ENCODE data around the gene PSMD10.

The PSMD10 gene, protein sequence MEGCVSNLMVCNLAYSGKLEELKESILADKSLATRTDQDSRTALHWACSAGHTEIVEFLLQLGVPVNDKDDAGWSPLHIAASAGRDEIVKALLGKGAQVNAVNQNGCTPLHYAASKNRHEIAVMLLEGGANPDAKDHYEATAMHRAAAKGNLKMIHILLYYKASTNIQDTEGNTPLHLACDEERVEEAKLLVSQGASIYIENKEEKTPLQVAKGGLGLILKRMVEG

DNA sequence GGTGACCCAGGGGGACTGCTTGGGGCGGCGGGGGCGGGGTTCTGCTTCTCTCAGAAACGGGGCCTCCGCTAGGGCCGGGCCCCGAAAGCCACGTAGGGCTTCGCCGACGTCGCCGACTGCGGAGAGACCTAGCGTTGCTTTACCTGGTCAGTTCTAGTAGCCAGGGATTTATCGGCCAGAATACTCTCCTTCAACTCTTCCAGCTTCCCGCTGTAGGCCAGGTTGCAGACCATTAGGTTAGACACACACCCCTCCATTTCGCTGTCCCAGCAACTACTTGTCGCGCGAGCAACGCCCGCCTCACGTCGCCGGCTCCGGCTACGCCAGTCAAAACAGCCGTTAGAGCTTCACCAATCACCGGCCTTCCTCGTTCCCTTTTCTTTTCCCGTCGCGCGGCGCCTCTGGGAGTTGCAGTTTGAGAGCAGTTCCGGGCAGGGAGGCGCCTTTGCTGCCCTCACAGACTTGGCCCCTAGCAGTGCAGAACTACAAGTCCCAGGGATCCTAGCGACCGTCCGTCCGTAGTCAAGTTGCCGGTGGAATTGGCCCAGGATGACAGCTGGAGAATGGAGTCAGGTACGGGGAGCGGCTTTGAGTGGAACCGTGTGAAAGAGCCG lies at the start of gene PSMD10, which contains the start of gene ATG4A:
Gene PSMD10, minus strand, starts transcription at position 279 of the 614 bp plus-strand sequence. Its CDS starts 22 bp downstream, at position 257.
Gene ATG4A, plus strand, starts transcription at position 515 of the 614 bp plus-strand sequence. Its CDS starts 49 bp downstream, at position 564.
- DNase-seq, result peak; percentile 82

DNA sequence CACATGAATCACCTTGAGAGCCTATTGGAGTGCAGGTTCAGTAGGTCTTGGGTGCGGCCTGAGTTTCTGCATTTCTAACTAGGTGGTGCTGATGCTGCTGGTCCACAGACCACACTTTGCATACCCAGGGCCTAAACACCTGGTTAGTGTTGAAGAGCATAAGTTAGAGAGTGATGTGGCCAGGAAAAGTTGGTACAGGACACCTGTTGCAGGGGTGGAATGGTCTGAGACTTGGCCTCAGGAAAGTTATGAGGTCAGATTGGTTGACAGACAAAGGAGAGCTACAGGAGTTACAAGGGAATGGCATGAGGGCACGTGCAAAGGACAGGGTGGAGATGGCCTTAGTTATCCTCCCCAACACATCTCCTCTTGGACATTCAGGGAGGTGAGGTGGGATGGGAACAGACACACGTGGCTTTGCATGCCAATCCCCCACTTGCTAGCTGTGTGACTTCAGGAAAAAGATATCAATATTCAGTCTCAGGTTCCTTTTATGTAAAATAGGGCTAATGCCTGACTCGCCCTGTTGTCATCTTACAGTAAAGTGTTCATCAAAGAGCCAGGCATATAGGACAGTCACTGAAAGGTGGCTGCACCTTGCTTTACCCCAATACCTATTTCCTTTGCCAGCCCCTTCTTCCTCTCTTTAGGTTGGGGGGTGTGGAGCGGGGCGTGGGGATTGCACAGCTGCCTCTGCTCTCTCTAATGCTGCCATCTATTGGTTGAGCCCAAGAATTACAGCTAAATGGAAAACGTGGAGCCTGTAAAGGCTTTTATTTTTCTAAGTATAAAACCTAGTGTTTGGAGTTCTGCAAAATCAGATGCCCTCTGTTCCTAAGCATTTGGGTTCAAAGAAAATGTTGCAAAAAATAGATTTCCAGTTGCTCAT lies 47.7 kb upstream of the PSMD10 start:
- no peak for DNase-seq

DNA sequence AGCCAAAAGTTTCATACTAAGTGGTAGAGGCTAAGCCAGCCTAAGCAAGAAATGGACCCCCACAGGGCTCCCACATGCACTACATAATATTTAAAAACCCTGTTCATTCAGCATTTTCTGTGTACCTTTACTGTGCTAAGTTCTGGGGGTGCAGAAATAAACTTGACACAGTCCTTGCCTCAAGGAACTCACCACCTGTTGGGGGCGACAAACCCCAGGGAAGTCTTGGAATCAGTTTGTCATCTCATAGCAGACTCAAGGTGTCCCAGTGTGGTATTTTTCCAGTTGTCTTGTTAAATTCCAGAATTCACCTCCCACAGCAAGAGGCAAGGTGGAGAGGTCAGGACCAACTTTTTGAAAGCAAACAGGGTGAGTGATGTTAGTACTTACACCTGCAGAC lies 43.4 kb upstream of the PSMD10 start:
- DNase-seq, result no peak

DNA sequence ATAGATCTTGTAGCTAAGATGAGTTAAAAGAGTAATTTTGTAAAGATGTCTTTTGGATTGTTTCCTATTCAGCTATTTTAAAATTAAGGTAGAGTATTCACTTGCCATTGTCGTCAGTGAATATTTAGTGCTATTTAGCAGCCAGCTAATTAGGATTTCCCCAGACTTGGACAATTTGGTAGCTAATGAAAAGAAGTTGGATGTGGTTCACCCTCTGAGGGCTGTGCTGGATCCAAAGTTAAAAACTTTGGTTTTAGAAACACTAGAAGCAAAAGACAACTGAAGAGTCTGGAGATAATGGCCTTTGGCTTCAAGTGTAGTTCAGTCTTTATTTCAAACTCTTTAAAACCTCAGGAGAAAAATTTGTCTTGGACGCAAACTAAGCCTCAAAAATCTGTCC lies 41.5 kb upstream of the PSMD10 start:
- DNase-seq, result no peak

DNA sequence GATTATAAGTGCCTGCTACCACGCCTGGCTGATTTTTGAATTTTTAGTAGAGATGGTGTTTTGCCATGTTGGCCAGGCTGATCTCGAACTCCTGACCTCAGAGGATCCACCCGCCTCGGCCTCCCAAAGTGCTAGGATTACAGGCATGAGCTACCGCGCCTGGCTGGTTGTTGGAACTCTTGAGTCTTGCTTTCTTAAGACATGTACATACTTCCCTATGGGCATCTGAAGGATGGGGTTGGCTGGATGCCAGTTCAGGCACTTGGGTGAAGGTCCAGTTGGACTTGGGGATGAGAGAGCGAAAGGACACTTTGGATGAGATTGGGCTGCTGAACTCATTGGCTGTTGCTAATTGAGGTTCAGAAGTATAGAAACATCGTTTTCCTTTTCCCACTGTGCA lies 40.7 kb upstream of the PSMD10 start:
- no peak for DNase-seq

DNA sequence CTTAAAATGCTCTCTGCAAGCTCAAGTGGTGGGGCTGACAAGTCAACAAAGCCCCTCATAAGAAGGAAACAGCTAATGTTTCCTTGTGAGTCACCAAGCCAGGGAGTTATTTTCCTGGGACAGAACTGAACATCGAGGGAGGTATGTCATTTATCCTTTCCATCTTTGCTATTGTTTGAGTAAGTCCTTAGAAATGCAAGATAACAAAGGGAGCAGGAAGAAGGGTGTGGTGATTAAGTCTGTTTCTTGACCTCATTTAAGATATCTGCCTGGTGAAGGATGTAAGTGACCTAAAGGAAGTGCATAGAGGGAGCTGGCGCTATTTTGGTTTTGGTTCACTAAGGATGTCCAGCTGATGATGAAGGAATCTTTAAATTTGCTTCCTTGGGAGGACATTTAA lies 40.1 kb upstream of the PSMD10 start:
- no peak for DNase-seq

DNA sequence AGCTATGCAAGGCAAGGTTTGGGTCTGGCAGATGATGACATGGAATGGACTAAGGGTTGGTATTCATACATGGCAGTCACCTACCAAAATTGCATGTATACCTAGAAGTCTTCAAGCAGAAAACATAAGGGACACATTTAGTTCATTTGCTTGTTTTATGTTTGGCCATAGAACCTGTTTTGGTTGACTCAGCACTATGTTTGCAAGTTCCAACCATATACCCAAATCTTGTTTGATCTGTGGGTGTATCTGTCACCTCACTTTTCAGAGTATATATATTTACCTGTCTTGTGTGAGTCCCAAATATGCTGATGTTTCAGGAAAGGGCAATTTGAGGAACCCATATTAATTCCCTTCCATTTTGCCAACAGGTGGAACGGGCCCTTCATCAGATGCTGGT lies 39.5 kb upstream of the PSMD10 start:
- no peak for DNase-seq

DNA sequence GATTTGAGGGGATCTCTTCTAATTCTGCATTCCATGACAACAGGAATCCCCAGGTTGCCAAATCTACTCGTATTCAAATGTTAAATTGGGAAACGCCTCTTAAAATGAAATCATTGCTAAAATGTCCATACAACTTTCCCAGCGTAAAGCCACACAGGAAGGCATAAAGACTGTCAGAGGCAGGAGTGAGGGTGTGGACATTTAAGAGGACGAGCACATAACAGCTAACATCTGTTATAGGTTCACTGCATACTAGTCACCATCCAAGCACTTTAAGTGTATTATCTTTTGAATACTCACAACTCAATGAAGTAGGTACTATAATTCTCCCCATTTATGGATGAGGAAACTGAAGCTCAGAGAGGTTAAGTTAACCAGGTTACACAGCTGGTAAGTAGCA lies 35.8 kb upstream of the PSMD10 start:
- no peak for DNase-seq

DNA sequence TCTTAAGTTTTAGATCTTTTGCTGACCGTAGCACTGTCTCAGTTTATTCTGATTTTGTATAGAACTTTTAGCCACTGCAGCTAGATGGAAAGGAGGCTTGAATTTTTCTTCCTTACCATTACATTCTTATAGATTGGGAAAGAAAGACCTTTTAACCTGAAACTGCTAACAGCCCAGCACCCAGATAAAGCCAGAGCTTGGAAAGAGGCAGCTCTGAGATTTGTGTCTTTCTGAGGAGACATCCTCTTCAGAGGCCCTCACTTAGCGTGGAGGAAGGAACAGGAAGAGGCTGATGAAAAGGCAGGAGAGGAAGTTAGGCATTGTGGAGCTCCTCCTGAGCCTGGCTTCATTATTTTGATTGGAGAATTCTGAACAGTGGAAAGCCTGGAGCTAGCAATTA lies 35.3 kb upstream of the PSMD10 start:
- DNase-seq, result no peak

DNA sequence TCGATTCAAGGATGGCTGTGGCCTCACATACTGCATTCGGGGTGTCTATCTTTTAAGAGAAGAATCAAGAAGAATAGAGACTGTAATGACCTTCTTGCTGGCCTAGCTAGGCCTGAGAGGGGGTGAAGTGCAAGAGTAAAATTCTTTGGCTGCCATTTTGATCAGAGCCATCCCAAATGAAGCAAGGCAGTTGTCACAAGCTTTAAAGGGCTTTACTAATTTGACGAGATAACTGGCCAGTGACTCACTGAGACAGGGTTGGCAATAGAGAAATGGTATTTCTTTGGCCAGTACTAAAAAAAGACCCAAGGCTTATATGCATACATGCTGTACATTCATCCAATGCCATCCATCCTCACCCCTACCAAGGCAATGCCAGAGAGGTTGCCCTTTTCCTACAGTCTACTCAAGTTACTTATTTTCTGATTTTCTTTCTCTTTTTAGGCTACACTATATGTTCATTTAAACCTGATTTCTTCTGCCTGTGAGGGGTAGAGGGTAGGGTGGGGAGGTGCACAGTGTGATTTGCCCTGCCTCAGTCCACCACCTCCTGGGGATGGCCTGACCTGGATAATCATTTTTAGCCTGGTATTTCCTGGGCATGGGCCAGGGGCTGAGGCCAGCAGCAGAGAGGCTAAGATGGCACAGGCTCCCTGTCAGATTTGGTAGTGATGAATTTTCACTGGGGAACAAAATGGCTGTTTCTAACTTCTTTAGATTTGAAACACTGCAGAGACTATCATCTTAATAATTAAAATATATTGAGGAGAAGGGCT lies 32.4 kb upstream of the PSMD10 start:
- no peak for DNase-seq

DNA sequence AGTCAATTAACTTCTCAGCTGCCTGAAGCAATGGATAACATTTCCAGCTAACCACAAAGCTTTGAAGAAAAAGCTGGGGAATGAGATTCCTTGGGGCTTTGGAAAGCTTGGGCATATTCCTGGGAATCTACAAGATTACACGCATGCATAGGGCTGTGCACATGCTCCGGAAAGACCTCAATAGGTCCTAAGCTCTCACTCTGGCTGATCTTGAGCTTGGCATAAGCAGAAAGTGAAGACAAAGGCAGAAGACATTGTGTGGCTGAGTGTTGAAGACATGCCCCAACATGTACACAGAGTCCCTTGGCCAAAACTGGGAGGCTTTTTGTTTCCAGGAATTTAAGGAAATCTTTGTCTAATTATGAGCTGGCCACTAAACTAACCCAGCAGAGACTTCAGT lies 31.4 kb upstream of the PSMD10 start:
- no peak for DNase-seq

DNA sequence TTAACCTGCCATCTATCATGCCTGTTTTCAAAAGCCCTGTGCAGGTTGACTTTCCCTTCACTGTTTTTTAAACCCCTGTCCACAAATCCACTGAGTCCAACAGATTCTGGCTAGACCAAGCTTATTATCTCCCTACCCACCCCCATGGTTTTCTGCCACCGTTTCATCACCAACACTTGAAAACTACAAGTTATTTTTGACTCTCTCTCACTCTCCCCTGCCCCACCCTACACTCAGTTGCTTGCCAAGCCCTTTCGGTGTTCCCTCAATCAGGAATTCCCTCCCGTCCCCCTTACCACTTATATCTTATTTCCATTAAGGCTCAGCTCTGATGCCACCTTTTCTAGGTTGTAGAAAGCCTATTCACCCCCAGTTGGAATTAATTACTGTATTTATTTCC lies 29.9 kb upstream of the PSMD10 start:
- DNase-seq, result no peak

DNA sequence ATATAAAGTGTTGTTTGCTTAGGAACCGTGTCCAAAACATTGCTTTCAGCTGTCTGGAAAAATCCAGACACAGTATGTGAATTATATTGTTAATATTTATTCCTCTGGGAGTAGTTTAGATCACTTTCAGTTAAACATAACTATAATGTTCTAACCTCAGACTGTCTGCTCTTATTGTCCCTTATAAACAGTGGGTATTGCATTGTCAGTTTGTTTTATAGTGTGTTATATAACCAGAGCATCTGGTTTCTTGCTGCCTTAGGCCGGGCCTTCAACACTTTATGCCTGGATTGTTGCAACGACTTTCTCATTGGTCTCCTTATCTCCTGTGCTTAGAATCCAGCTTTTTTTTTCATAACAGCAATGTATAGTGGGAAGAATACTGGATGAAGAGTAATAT lies 26.6 kb upstream of the PSMD10 start:
- DNase-seq, result no peak

DNA sequence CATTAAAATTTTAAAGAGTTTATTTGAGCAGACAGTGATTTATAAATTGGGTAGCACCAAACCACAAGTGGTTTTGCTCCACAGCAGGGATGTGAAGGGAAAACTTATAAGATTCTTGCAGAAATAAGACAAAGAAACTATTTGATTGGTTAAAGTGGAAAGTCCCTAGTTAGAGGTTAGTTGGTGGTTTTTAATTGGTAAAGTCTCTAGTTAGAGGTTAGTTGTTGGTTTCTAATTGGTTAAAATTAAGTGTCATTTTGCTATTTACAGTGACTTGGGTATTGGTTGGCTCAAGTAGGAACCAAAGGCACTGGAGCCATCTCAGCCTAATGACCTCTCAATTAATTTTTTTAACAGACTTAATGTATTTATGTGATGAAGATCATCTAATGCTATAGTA lies 23.2 kb upstream of the PSMD10 start:
- DNase-seq, result no peak

DNA sequence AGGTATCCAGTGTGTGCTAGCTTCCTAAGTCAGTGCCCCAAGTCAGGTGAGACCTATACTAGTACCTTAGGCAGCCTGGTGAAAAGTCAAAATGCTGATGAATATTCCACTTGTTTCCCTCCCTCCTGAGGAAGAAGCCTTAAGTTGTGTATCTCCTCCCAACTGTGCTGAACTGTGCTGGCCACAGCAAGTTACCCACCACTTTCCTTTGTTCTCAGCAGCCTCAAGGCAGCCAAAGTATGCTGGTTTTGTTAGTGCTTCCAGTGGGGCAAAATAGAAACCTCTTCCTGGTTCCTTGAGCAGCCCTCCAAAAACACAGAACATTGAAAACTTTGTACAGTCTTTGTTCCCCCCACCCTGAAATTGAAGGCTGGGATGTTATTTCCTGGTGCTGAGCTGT lies 14.1 kb upstream of the PSMD10 start:
- DNase-seq, result no peak

DNA sequence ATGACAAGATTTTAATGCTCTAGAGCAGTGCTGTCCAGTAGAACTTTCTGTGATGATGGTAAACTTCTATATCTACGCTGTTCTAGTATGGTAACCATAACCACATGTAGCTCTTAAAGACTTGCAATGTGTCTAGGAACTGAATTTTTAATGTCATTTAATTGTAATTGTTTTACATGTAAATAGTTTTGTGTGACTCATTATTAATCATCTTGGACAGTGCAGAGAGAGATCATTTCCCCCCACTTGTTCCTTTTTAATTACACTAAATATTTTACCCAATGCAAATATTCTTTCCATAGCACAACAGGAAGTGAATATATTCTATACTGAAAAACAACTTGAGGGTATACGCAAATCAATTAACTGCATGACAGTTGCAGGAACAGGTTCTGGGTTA lies 6.0 kb upstream of the PSMD10 start:
- no peak for DNase-seq

DNA sequence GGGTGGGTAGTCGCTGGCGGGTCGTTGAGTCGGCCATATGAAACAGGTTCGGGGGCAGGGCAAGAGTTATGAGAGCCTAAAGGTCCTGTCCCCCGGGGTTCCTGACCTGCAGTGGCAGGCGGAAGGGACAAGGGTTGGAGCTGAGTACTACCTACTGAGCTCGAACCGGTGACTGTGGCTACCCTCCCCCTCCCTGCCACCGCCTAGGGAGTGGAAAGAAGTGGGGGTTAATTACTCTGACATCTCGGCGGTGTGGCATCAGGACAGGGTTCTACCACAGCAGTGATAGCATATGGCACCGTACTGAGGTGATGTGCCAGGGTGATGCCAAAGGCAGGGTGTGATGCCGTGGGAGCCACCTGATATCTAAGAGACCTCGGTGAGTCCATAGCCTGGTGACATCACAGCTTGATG lies 543 bp upstream of the PSMD10 start:
- no peak for DNase-seq

DNA sequence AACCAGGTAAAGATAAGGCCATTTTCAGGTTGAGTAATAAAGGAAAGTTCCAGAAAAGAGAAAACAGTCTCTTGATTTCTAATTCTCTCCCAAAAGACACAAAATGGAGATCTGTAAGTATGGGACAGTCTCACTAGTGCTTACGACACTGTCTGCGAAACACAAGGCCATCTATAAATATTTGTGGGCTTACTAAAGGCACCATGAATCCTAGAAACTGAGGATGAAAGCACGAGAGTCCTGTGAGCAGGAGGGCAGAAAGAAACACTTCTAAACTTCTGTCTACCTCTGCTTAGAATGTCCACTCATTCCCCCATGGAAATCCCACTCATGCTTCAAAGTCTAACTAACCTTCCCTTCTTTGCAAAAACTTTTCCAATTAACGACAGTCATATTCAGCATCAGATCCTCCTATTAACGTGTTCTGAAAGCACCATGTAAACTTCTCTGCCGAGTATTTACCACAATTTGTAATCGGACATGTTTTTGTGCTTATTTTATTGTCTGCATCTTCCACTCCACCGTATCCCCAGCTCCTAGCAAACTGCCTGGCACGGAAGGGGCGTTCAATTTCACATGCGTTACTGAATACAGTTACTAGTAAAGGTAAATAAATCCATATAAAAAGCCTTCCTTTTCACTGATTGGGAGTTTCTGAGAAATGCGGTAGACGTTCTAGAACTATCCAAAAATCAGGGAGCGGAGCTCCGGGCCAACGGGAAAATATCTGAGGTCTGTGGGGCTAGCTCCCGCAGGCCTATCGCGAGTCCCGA lies 665 bp downstream of the PSMD10 start:
- no peak for DNase-seq

DNA sequence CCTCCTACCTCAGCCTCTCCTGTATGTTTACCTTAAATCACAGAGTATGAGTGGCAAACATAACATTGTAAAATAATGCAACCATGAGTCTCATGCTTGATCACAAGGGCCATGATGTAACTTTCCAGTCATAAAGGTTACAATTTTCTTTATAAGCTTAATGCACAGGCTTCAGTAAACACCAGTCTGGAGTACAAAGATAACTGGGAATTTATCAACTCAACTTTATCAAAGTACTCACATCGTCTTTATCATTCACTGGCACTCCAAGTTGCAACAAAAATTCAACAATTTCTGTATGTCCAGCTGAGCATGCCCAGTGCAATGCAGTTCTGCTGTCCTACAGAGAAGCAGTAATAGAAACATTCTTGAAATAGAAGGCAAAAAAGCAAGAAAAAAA lies 2.8 kb downstream of the PSMD10 start:
- no peak for DNase-seq

DNA sequence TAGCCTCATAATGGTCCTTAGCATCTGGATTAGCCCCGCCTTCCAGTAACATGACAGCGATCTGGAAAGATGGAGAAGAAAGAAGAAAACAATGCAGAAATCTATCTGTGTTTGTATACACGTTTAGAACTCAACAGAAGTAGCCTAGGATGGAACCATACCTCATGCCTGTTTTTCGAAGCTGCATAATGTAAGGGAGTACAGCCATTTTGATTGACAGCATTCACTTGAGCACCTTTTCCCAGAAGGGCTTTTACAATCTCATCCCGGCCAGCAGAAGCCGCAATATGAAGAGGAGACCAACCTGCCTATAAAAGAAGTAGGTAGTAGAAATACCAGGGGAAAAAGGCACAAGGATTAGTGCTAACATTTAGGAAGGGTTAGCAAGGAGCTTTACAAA lies 3.5 kb downstream of the PSMD10 start:
- DNase-seq, result no peak

DNA sequence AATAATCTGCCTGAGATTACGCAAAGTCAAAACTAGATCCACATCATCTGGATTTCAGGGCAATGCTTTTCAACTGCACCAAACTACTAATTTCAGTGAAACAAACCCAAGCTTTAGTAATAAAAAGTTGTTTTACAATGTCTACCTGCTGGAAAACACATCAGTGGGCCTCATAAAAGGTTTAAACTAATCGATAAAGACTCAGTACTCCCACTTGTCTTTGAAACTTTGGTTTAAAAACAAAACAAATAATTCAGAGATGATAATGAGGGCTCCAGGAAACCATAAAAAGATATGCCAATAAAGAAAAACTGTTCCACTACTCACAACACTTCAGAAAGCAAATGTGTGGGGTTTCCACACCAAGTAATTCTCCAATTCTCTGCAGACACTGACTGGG lies 10.2 kb downstream of the PSMD10 start:
- DNase-seq, result no peak

DNA sequence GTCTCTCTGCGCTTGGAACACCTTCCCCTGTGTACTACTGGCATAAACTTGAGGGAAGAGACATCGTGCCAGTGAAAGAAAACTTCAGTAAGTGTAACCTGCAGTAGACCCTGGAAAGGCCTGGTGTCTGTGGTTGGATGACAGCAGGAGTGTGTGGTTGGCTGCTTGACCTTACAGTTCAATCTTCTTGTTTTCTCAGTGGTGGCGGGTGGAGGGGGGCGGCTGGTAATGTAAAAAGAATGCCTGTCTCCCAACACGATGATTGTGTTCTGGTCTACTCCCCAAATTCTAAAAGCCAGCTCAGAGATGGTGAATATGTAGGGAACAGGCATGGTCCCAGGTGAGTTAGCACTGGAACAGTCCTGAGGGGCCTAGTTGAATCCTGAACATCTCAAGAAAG lies 18.6 kb downstream of the PSMD10 start:
- DNase-seq, result no peak
